Spleen (tissue), 11 donors: Measurements from ENCODE around the gene NPC1L1. TPM values are rescaled to one million over a fixed set of nuclear protein-coding genes. Genes with fewer than 3 reads are reported as not detected.

Experiments
- DNase-seq: peaks from one replicate; pipeline ENCODE4 v3.0.0-alpha.2; 2020
- H3K27ac ChIP-seq, 8 donors: fragments of 200-600 bp; sonication (generic) in 7 of 8; 1 replicate in 4 of 8; 2 replicates in 4 of 8; pipeline versions ENCODE4 v1.5.0 to v1.8.0; 2016 to 2021; ENCODE audit warnings: inconsistent platforms in 4 of 8, mild to moderate bottlenecking in 4 of 8, moderate library complexity in 1 of 8
- H3K27me3 ChIP-seq, 7 donors: fragments of 200-600 bp; sonication (generic) in 6 of 7; replicated peaks in 1 of 7; 1 replicate in 4 of 7; 2 replicates in 3 of 7; pipeline versions ENCODE4 v1.5.0 to v1.8.0; 2016 to 2021; ENCODE audit warnings: inconsistent platforms in 3 of 7, mild to moderate bottlenecking in 1 of 7
- H3K36me3 ChIP-seq, 6 donors: fragments of 200-600 bp; sonication (generic) in 5 of 6; 1 replicate in 4 of 6; 2 replicates in 2 of 6; pipeline versions ENCODE4 v1.5.0 to v1.8.0; 2016 to 2021; ENCODE audit warnings: inconsistent platforms in 2 of 6
- H3K4me1 ChIP-seq, 6 donors: fragments of 200-600 bp; sonication (generic) in 5 of 6; 1 replicate in 3 of 6; 2 replicates in 3 of 6; pipeline versions ENCODE4 v1.5.0 to v1.8.0; 2016 to 2021; ENCODE audit warnings: inconsistent platforms in 3 of 6
- H3K4me3 ChIP-seq, 8 donors: fragments of 200-600 bp; sonication (generic) in 7 of 8; 1 replicate in 4 of 8; 2 replicates in 4 of 8; pipeline versions ENCODE4 v1.5.0 to v1.8.0; 2016 to 2021; ENCODE audit warnings: inconsistent platforms in 4 of 8, mild to moderate bottlenecking in 4 of 8, moderate library complexity in 2 of 8
- H3K9me3 ChIP-seq, 8 donors: fragments of 200-600 bp; sonication (generic) in 7 of 8; 1 replicate in 4 of 8; 2 replicates in 4 of 8; pipeline versions ENCODE4 v1.5.0 to v1.8.0; 2016 to 2021; ENCODE audit warnings: inconsistent platforms in 4 of 8
- POLR2A ChIP-seq, 3 donors: fragments of 450-650 bp; IDR thresholded peaks; one replicate each; pipeline ENCODE4 v1.5.1; 2017; ENCODE audit warnings: antibody characterized with exemption in 3 of 3, mild to moderate bottlenecking in 1 of 3
- POLR2AphosphoS5 ChIP-seq, 3 donors: sonication (generic); formaldehyde crosslinking; IDR thresholded peaks; one replicate each; pipeline ENCODE4 v1.5.1; 2017; ENCODE audit warnings: antibody characterized with exemption in 3 of 3
- WGBS, 5 donors: extraction: QIAGEN DNeasy Blood & Tissue Kit in 3 of 5; methylation state at CpG; one replicate each; pipeline versions ENCODE4 v1.1.5 to v1.1.7; 2013 to 2018; 5-methylcytosine and 5-hydroxymethylcytosine counted together
- intact Hi-C: fragments of 100-400 bp; cut with DNase I; formaldehyde crosslinking; loops from one replicate; pipeline ENCODE4 v1.15.0; 2023; ENCODE audit warnings: low total_unique reads
- polyA plus RNA-seq, 3 donors: library from polyadenylated mRNA; stranded (reverse); fragments of 200-250 nt; gene quantifications; one replicate each; pipeline ENCODE4 v1.2.1, GENCODE V29; 2013
- total RNA-seq, 7 donors: library from RNA; depleted of rRNA in 3 of 7; stranded (reverse); fragments of >200 nt in 3 of 7; fragmentation: NEBNext Ultra II Directional in 4 of 7; extraction: Animal tissue kit (Norgen Biotek cat#: 25700) in 4 of 7; gene quantifications; one replicate each; pipeline versions ENCODE4 v1.1.0 to v1.2.1, GENCODE V29; 2016 to 2021
- TF ChIP-seq, protein P1 (sequence below), 11 experiments: fragments of 200-600 bp in 7 of 11; fragments of 450-650 bp in 4 of 11; sonication (generic) in 4 of 11; IDR thresholded peaks in 8 of 11; conservative IDR thresholded peaks in 3 of 11; 1 replicate in 7 of 11; 2 replicates in 4 of 11; pipeline versions ENCODE4 v1.4.0 to v1.8.0; 2016 to 2021; ENCODE audit warnings: antibody characterized with exemption in 11 of 11, inconsistent platforms in 4 of 11, mild to moderate bottlenecking in 1 of 11
- donor health status: healthy with polysubstance abuse.
- donor health status: DM: no; HTN: no; CAD: no; lungs with moderate emphysema.
- donor health status: DM: no; HTN: no; CAD: no.
- donor health status: Bipolar disorder and iron deficiency.
- donor health status: healthy.
- donor health status: DM: no; HTN: no; CAD: no.
- donor health status: DM: yes; HTN: yes; CAD: no.

The NPC1L1 gene
- total and polyA plus RNA-seq, 10 donors: 0.02 to 0.07 (median 0.03) TPM; not detected in 6

DNA sequence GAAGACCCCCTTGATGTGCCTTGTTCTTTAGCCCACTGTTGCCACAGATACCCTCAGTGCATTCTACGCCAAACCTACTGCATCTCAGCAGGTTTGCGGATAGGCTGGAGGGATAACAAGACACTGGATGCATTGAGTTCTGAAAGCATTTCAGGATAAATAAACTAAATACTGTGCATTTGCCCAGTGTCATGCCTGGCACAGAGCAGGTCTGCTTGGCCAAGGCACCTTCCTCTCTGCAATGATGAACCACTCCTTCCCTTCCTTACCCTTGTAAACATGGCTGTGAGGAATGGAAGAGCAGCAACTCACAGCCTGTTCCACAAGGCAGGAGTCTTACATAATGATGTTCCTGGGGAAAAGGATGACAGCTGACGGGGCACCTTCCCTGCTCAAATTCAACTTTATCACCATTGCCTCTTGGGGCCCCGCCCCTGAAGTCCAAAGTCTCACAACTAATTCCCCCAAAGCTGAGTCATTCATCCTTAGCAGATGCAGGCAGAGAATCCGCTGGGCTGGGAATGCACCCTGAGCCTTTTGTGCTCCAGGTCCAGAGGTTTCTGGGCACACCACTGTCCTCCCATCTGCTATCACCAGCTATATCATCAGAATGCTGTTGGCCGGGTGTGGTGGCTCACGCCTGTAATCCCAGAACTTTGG is 21.0 kb upstream of the NPC1L1 start:
- H3K36me3 ChIP-seq: peaks cover 0 to 42% (median 36%) of the 10 kb centered on the region in 6 donors
- peak; percentile 40 for DNase-seq
- no peak overlapping the region for H3K27ac ChIP-seq
- WGBS, 5 donors: 83 to 91% (median 87%) methylated on average over 7 of the region's 7 CpGs
- no peaks in the 10 kb centered on the region for H3K27me3 ChIP-seq
- peaks cover 0 to 21% (median 9%) of the 10 kb centered on the region in 6 donors for H3K4me1 ChIP-seq
- no peaks in the 10 kb centered on the region for H3K9me3 ChIP-seq
- H3K4me3 ChIP-seq: no peak overlapping the region
- intact Hi-C loops: loop anchor here (10.0 kb wide), 1 partner anchor 327 kb away; no protein-coding TSS in a partner anchor
- TF ChIP-seq, protein P1, sequence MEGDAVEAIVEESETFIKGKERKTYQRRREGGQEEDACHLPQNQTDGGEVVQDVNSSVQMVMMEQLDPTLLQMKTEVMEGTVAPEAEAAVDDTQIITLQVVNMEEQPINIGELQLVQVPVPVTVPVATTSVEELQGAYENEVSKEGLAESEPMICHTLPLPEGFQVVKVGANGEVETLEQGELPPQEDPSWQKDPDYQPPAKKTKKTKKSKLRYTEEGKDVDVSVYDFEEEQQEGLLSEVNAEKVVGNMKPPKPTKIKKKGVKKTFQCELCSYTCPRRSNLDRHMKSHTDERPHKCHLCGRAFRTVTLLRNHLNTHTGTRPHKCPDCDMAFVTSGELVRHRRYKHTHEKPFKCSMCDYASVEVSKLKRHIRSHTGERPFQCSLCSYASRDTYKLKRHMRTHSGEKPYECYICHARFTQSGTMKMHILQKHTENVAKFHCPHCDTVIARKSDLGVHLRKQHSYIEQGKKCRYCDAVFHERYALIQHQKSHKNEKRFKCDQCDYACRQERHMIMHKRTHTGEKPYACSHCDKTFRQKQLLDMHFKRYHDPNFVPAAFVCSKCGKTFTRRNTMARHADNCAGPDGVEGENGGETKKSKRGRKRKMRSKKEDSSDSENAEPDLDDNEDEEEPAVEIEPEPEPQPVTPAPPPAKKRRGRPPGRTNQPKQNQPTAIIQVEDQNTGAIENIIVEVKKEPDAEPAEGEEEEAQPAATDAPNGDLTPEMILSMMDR (IDR thresholded peaks at IDR 0.05 in 8 of 11, conservative IDR thresholded peaks at IDR 0.05 in 3 of 11): no peak
- no peak for TF ChIP-seq POLR2AphosphoS5 (IDR thresholded peaks at IDR 0.05)

DNA sequence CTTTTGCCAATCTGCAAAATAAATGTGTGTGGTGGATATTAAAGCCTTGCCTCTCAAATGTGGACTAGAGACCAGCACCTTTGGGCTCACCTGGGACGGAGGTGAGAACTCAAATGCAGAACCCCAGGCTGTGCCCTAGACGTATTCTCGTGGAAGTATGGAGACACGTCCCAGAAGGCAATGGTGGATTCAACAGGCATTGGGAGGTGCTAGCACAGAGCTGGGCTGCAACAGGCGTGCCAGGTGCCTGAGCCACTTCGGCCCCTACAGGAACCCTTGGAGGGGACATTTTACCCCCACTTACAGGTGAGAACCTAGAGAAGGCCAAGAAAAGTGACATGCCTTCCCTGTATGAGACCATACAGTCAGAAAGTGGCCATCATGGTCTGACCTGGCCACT is 20.4 kb upstream of the NPC1L1 start:
- intact Hi-C loops: loop anchor here (10.0 kb wide), 1 partner anchor 327 kb away; no protein-coding TSS in a partner anchor
- WGBS, 5 donors: 81 to 90% (median 88%) methylated on average over 6 of the region's 6 CpGs
- H3K4me3 ChIP-seq: no peak overlapping the region

DNA sequence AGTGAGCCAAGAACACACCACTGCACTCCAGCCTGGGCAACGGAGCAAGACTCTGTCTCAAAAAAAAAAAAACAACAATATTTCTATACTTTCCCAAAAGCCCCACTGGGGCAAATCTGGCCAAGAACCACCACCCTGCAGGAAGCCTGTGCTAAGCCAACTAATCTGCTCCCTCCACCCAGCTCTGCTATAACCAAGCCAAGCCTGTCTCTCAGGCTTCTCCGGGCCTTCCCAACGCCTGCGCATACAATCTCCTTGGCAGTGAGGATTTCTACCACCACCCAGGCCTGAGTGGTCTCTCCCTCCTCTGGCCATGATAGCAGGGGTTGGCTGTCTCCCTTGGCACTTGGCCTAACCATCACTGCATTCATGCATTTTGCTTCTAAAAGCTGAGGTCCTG is 18.4 kb upstream of the NPC1L1 start:
- Histone ChIP-seq H3K36me3 (peaks cover 0 to 16% (median 10%) of the 10 kb centered on the region in 6 donors), H3K27ac (no peak overlapping the region), H3K9me3 (no peaks in the 10 kb centered on the region), H3K4me1 (no peaks in the 10 kb centered on the region), H3K27me3 (no peaks in the 10 kb centered on the region), H3K4me3 (no peak overlapping the region)
- intact Hi-C loops: no loop called here
- TF ChIP-seq POLR2AphosphoS5 (IDR thresholded peaks at IDR 0.05) (no peak), POLR2A (IDR thresholded peaks at IDR 0.05) (no peak)
- TF ChIP-seq, protein P1 (IDR thresholded peaks at IDR 0.05 in 8 of 11, conservative IDR thresholded peaks at IDR 0.05 in 3 of 11): no peak
- DNase-seq: peak; percentile 17
- WGBS, 5 donors: 91 to 100% (median 95%) methylated on average over 4 of the region's 4 CpGs

More for the DNA sequence above, 20.4 kb upstream of the NPC1L1 start:
- DNase-seq: peak; percentile 18
- Histone ChIP-seq H3K36me3 (peaks cover 0 to 36% (median 30%) of the 10 kb centered on the region in 6 donors), H3K9me3 (no peaks in the 10 kb centered on the region), H3K27ac (no peak overlapping the region), H3K4me1 (peaks cover 0 to 16% (median 9%) of the 10 kb centered on the region in 6 donors), H3K27me3 (no peaks in the 10 kb centered on the region)
- TF ChIP-seq, protein P1 (IDR thresholded peaks at IDR 0.05 in 8 of 11, conservative IDR thresholded peaks at IDR 0.05 in 3 of 11): no peak
- no peak for TF ChIP-seq POLR2A (IDR thresholded peaks at IDR 0.05)
- peak in 1 of 3 donors; percentile 47 for TF ChIP-seq POLR2AphosphoS5 (IDR thresholded peaks at IDR 0.05)

DNA sequence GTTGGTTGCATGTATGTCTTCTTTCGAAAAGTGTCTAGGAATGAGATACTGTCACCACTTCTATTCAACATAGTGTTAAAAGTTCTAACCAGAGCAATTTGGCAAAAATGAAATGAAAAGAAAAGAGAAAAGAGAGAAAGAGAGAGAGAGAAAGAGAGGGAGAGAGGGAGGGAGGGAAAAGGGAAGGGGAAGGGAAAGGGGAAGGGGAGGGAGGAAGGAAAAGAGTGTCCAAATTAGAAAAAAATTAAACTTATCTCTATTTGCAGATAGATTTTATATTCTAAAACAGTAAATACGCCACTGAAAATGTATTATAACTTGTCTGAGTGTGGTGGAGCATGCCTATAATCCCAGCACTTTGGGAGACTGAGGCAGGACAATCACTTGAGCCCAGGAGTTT is 16.4 kb upstream of the NPC1L1 start:
- WGBS, 5 donors: 84 to 93% (median 91%) methylated on average over 2 of the region's 2 CpGs
- H3K4me3 ChIP-seq: no peak overlapping the region
- H3K9me3 ChIP-seq: no peaks in the 10 kb centered on the region
- DNase-seq: no peak
- no peaks in the 10 kb centered on the region for H3K4me1 ChIP-seq
- TF ChIP-seq, protein P1 (IDR thresholded peaks at IDR 0.05 in 8 of 11, conservative IDR thresholded peaks at IDR 0.05 in 3 of 11): no peak
- TF ChIP-seq POLR2AphosphoS5 (IDR thresholded peaks at IDR 0.05): no peak
- intact Hi-C loops: no loop called here
- no peak overlapping the region for H3K27ac ChIP-seq
- no peaks in the 10 kb centered on the region for H3K27me3 ChIP-seq
- no peaks in the 10 kb centered on the region for H3K36me3 ChIP-seq
